CD4-positive, alpha-beta T cell treated with Interleukin-6 at 100 ng/mL for 8 hours (primary cell): Measurements from ENCODE around the gene TMEM121B.

Source experiments
- DNase-seq: peaks from one replicate; pipeline ENCODE4 v3.0.0-alpha.2; 2020; ENCODE audit warnings: mixed read lengths, low spot score

The TMEM121B gene

GRCh38 chr22:17110791-17111550, 10.2 kb downstream of the TMEM121B start:
- no peak for DNase-seq

- DNase-seq = no peak
These were observed 11.2 kb downstream of the TMEM121B start for GRCh38 chr22:17109976-17110375.

GRCh38 chr22:17109113-17109865, 11.9 kb downstream of the TMEM121B start:
- DNase-seq = no peak

GRCh38 chr22:17108256-17109112, 12.7 kb downstream of the TMEM121B start:
- DNase-seq = no peak

- no peak for DNase-seq
These were observed 13.7 kb downstream of the TMEM121B start for GRCh38 chr22:17107547-17107810.

GRCh38 chr22:17106785-17107546, 14.2 kb downstream of the TMEM121B start:
- no peak for DNase-seq

- DNase-seq = no peak
These were observed 14.9 kb downstream of the TMEM121B start for GRCh38 chr22:17106161-17106784.

GRCh38 chr22:17105143-17106129, 15.7 kb downstream of the TMEM121B start:
- no peak for DNase-seq

- no peak for DNase-seq
These were observed 16.7 kb downstream of the TMEM121B start for GRCh38 chr22:17104336-17104935.

GRCh38 chr22:17103351-17103750, 17.8 kb downstream of the TMEM121B start:
- DNase-seq = no peak

- DNase-seq = no peak
These were observed 18.9 kb downstream of the TMEM121B start for GRCh38 chr22:17102297-17102667.

GRCh38 chr22:17101475-17102296, 19.5 kb downstream of the TMEM121B start:
- DNase-seq = no peak

GRCh38 chr22:17100621-17101020, 20.5 kb downstream of the TMEM121B start:
- DNase-seq = no peak

- peak; percentile 52 for DNase-seq
These were observed 22.8 kb downstream of the TMEM121B start for GRCh38 chr22:17098379-17098819.

- DNase-seq = no peak
These were observed 23.5 kb downstream of the TMEM121B start for GRCh38 chr22:17097701-17098100.

GRCh38 chr22:17097062-17097461, 24.1 kb downstream of the TMEM121B start:
- DNase-seq = no peak

- DNase-seq = no peak
These were observed 25.1 kb downstream of the TMEM121B start for GRCh38 chr22:17096071-17096470.

- DNase-seq = no peak
These were observed 25.6 kb downstream of the TMEM121B start for GRCh38 chr22:17095538-17095937.

GRCh38 chr22:17093081-17093480, 28.1 kb downstream of the TMEM121B start:
- DNase-seq = no peak
